ENCODE measurements around the gene OXSR1.

- TF ChIP-seq POLR2A (IDR thresholded peaks at IDR 0.05) (no peak), CTCF (IDR thresholded peaks at IDR 0.05) (no peak), POLR2AphosphoS5 (IDR thresholded peaks at IDR 0.05) (no peak), EP300 (IDR thresholded peaks at IDR 0.05) (no peak)
Measured at GRCh38 chr3:38157595-38157994, 7.7 kb upstream of the OXSR1 start.
